ENCODE measurements around the gene GTSE1.
A peak's percentile ranks its signal among the peaks of the same experiment; 100 is the strongest.

Gene GTSE1

GRCh38 chr22:46251266-46251665, 45.4 kb upstream of the GTSE1 start:
- Histone ChIP-seq H3K36me3 (peaks cover 0 to 6% (median 0%) of the 10 kb centered on the region in 3 donors), H3K9me3 (no peaks in the 10 kb centered on the region), H3K4me1 (peaks cover 0 to 23% (median 15%) of the 10 kb centered on the region in 4 donors), H3K4me3 (peak overlapping the region; percentile 70), H3K27ac (peak overlapping the region in 1 of 2 donors; percentile 85), H3K27me3 (no peaks in the 10 kb centered on the region)
- TF ChIP-seq CTCF (IDR thresholded peaks at IDR 0.05), result no peak
- intact Hi-C loops (cut with DNase I; ENCODE audit: low total_unique reads), result loop anchor here (10.0 kb wide), 1 partner anchor 126 kb away; no protein-coding TSS in a partner anchor
- DNase-seq, result no peak

- intact Hi-C loops (cut with DNase I; ENCODE audit: low total_unique reads), result loop anchor here (10.0 kb wide), 1 partner anchor 127 kb away; no protein-coding TSS in a partner anchor
These were observed 44.8 kb upstream of the GTSE1 start for GRCh38 chr22:46251816-46252380.

GRCh38 chr22:46256358-46256958, 40.2 kb upstream of the GTSE1 start:
- Histone ChIP-seq H3K36me3 (no peaks in the 10 kb centered on the region), H3K9me3 (peaks cover 0 to 12% (median 0%) of the 10 kb centered on the region in 3 donors), H3K4me3 (no peak overlapping the region), H3K27me3 (peaks cover 0 to 10% of the 10 kb centered on the region in 2 donors), H3K27ac (no peak overlapping the region), H3K4me1 (peaks cover 0 to 2% (median 0%) of the 10 kb centered on the region in 4 donors)
- TF ChIP-seq CTCF (IDR thresholded peaks at IDR 0.05), result no peak
- no peak for DNase-seq
- intact Hi-C loops (cut with DNase I; ENCODE audit: low total_unique reads), result loop anchor here (10.0 kb wide), 1 partner anchor 132 kb away; no protein-coding TSS in a partner anchor

More at GRCh38 chr22:46251816-46252380, 44.8 kb upstream of the GTSE1 start:
- Histone ChIP-seq H3K9me3 (no peaks in the 10 kb centered on the region), H3K36me3 (no peaks in the 10 kb centered on the region), H3K27ac (no peak overlapping the region), H3K4me3 (no peak overlapping the region), H3K27me3 (no peaks in the 10 kb centered on the region), H3K4me1 (peaks cover 0 to 23% (median 15%) of the 10 kb centered on the region in 4 donors)
- no peak for DNase-seq
- TF ChIP-seq CTCF (IDR thresholded peaks at IDR 0.05), result no peak

- Histone ChIP-seq H3K4me1 (peaks cover 0 to 7% (median 3%) of the 10 kb centered on the region in 4 donors), H3K27ac (no peak overlapping the region), H3K27me3 (peaks cover 0 to 19% of the 10 kb centered on the region in 2 donors), H3K9me3 (peaks cover 0 to 12% (median 0%) of the 10 kb centered on the region in 3 donors), H3K36me3 (no peaks in the 10 kb centered on the region), H3K4me3 (no peak overlapping the region)
- DNase-seq, result no peak
- intact Hi-C loops (cut with DNase I; ENCODE audit: low total_unique reads), result loop anchor here (10.0 kb wide), 1 partner anchor 135 kb away; no protein-coding TSS in a partner anchor
- TF ChIP-seq CTCF (IDR thresholded peaks at IDR 0.05), result no peak
These were observed 37.3 kb upstream of the GTSE1 start for GRCh38 chr22:46259374-46259773.

GRCh38 chr22:46260038-46260437, 36.6 kb upstream of the GTSE1 start:
- peaks cover 0 to 7% (median 3%) of the 10 kb centered on the region in 4 donors for H3K4me1 ChIP-seq
- no peak for TF ChIP-seq CTCF (IDR thresholded peaks at IDR 0.05)
- no peak for DNase-seq
- H3K27ac ChIP-seq, result no peak overlapping the region
- no peaks in the 10 kb centered on the region for H3K36me3 ChIP-seq
- intact Hi-C loops (cut with DNase I; ENCODE audit: low total_unique reads), result no loop called here
- H3K27me3 ChIP-seq, result peaks cover 0 to 19% of the 10 kb centered on the region in 2 donors
- H3K4me3 ChIP-seq, result no peak overlapping the region
- peaks cover 0 to 12% (median 0%) of the 10 kb centered on the region in 3 donors for H3K9me3 ChIP-seq

Data from tibial artery (tissue), 4 donors.